DND-41 (cell line): ENCODE data around the gene IGSF8.

Experiments used
- CTCF ChIP-seq: IDR thresholded peaks from 2 replicates; pipeline ENCODE4 v1.5.1; 2012; ENCODE audit warnings: borderline replicate concordance, low read length, moderate library complexity, mild to moderate bottlenecking; ENCODE audit not compliant: poor library complexity, severe bottlenecking; ENCODE audit errors: extremely low read depth
- EZH2 ChIP-seq: IDR thresholded peaks from 3 replicates; pipeline ENCODE4 v1.6.1; 2012; ENCODE audit warnings: borderline replicate concordance, low read depth, mild to moderate bottlenecking, moderate library complexity, low read length, inconsistent platforms; ENCODE audit not compliant: severe bottlenecking

GRCh38 chr1:160064746-160065145 is 33.7 kb downstream of the IGSF8 start:
- TF ChIP-seq CTCF (no peak), EZH2 (no peak)
